Endodermal cell (in vitro differentiated cells): Measurements from ENCODE around the gene PERCC1. TPM values are rescaled to one million over a fixed set of nuclear protein-coding genes. Genes with fewer than 3 reads are reported as not detected.
"Not testable (repeated sequence)": the region's sequence is repeated elsewhere in the genome, so short reads cannot be mapped to it uniquely, and the experiment has no call there.

Experiments
- DNase-seq: peaks from one replicate; pipeline ENCODE4 v3.0.0-alpha.2; 2017
- H3K27ac ChIP-seq: 2 replicates; pipeline ENCODE4 v1.5.1; 2013; ENCODE audit warnings: mild to moderate bottlenecking, low read depth, low read length, moderate library complexity
- H3K27me3 ChIP-seq: 2 replicates; pipeline ENCODE4 v1.6.1; 2013; ENCODE audit warnings: mild to moderate bottlenecking, low read length, moderate library complexity; ENCODE audit not compliant: insufficient read depth, control insufficient read depth, poor library complexity, severe bottlenecking
- H3K36me3 ChIP-seq: 2 replicates; pipeline ENCODE4 v1.7.0; 2013; ENCODE audit warnings: mild to moderate bottlenecking, low read length, moderate library complexity; ENCODE audit not compliant: control insufficient read depth, insufficient read depth
- H3K4me1 ChIP-seq: one replicate; pipeline ENCODE4 v1.7.0; 2013; ENCODE audit warnings: low read length; ENCODE audit not compliant: control insufficient read depth, insufficient read depth
- H3K4me3 ChIP-seq: 2 replicates; pipeline ENCODE4 v1.5.1; 2013; ENCODE audit warnings: mild to moderate bottlenecking, low read length, moderate library complexity
- H3K9ac ChIP-seq: 2 replicates; pipeline ENCODE4 v1.6.1; 2013; ENCODE audit warnings: mild to moderate bottlenecking, low read length, moderate library complexity; ENCODE audit not compliant: poor library complexity, severe bottlenecking; ENCODE audit errors: extremely low read depth
- H3K9me3 ChIP-seq: 2 replicates; pipeline ENCODE4 v1.6.1; 2013; ENCODE audit warnings: mild to moderate bottlenecking, low read length, moderate library complexity; ENCODE audit not compliant: control insufficient read depth
- H3K27ac Mint-ChIP-seq: 2 replicates; pipeline ENCODE4 v1.8.0; 2020; ENCODE audit warnings: mixed read lengths
- H3K27me3 Mint-ChIP-seq: 2 replicates; pipeline ENCODE4 v1.8.0; 2021; ENCODE audit warnings: mild to moderate bottlenecking, mixed read lengths; ENCODE audit not compliant: insufficient read depth
- H3K36me3 Mint-ChIP-seq: 2 replicates; pipeline ENCODE4 v1.8.0; 2020; ENCODE audit warnings: low read depth, mixed read lengths
- H3K4me1 Mint-ChIP-seq: 2 replicates; pipeline ENCODE4 v1.8.0; 2020; ENCODE audit warnings: mixed read lengths
- H3K4me3 Mint-ChIP-seq: 2 replicates; pipeline ENCODE4 v1.8.0; 2020; ENCODE audit warnings: mild to moderate bottlenecking, moderate library complexity, mixed read lengths
- H3K9me3 Mint-ChIP-seq: 2 replicates; pipeline ENCODE4 v1.8.0; 2020; ENCODE audit warnings: mild to moderate bottlenecking, mixed read lengths
- WGBS, 2 experiments: methylation state at CpG; one replicate each; pipeline versions ENCODE4 v1.1.5 to v1.1.7; 2013; ENCODE audit warnings: missing lambda C conversion rate in 2 of 2, mixed read lengths in 1 of 2; ENCODE audit not compliant: insufficient coverage in 1 of 2, insufficient read length in 1 of 2; 5-methylcytosine and 5-hydroxymethylcytosine counted together
- total RNA-seq, 2 donors: library from RNA; stranded (reverse); fragmentation: NEBNext Ultra II Directional in 1 of 2; extraction: Animal tissue kit (Norgen Biotek cat#: 25700) in 1 of 2; gene quantifications; 2 replicates in 1 of 2; 3 replicates in 1 of 2; pipeline ENCODE4 v1.2.1, GENCODE V29; 2021
- TF ChIP-seq, protein P1 (sequence below): fragments of 200-600 bp; sonication (generic); conservative IDR thresholded peaks from 2 replicates; pipeline ENCODE4 v1.5.0; 2021; ENCODE audit warnings: antibody characterized with exemption, mild to moderate bottlenecking

The PERCC1 gene
- total RNA-seq, 2 donors from 2014 or later = 0.51 to 0.79 TPM

DNA sequence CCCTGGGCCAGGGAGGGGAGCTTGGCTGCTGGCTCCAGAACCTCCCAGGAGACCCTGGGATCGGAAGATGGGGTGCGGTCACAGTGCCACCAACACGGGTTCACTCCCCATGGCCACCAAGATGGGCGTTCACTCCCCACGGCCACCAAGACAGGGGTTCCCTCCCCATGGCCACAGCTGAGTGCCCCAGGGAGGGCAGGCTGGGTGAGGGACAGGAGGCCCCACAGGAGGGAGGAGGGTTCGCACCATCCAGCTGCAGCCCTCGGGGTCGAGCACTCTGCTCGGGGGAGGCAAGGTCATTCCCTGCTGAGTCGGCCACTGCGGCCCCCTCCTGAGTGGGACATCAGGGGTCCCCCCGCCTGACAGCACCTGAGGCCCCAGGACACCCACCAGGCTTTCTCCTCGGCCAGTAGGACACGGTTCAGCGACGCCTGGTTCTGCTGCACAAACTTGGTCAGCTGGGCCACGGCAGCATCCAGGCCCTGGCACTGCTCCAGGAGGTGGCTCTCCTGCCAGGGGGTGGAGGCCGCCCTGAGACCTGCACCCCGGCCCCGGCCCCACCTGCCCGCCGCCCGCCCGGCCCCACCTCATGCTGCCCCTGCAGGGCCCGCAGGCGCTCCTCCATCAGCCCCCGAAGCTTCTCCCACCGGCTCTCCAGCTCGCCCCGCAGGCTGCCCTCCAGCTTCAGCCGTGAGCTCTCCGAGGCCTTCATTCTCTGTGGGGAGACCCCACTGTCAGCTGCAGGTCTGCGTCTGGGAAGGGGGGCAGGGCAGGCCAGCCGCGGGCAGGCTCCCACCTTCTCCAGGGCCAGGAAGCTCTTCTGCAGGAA, 7.6 kb downstream of the PERCC1 start:
- H3K9me3 Mint-ChIP-seq = no peaks in the 10 kb centered on the region
- H3K27me3 ChIP-seq = no peaks in the 10 kb centered on the region
- no peaks in the 10 kb centered on the region for H3K9me3 ChIP-seq
- no peak overlapping the region for H3K27ac Mint-ChIP-seq
- no peak overlapping the region for H3K4me3 Mint-ChIP-seq
- H3K4me1 ChIP-seq = no peaks in the 10 kb centered on the region
- no peak overlapping the region for H3K27ac ChIP-seq
- no peak for DNase-seq
- no peaks in the 10 kb centered on the region for H3K4me1 Mint-ChIP-seq
- TF ChIP-seq, protein P1, sequence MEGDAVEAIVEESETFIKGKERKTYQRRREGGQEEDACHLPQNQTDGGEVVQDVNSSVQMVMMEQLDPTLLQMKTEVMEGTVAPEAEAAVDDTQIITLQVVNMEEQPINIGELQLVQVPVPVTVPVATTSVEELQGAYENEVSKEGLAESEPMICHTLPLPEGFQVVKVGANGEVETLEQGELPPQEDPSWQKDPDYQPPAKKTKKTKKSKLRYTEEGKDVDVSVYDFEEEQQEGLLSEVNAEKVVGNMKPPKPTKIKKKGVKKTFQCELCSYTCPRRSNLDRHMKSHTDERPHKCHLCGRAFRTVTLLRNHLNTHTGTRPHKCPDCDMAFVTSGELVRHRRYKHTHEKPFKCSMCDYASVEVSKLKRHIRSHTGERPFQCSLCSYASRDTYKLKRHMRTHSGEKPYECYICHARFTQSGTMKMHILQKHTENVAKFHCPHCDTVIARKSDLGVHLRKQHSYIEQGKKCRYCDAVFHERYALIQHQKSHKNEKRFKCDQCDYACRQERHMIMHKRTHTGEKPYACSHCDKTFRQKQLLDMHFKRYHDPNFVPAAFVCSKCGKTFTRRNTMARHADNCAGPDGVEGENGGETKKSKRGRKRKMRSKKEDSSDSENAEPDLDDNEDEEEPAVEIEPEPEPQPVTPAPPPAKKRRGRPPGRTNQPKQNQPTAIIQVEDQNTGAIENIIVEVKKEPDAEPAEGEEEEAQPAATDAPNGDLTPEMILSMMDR = no peak
- WGBS, 2 experiments = 92 to 97% methylated on average over 16 to 35 of the region's 35 CpGs
- H3K9ac ChIP-seq = no peak overlapping the region
- no peak overlapping the region for H3K4me3 ChIP-seq
- H3K36me3 Mint-ChIP-seq = no peaks in the 10 kb centered on the region
- no peaks in the 10 kb centered on the region for H3K27me3 Mint-ChIP-seq
- H3K36me3 ChIP-seq = no peaks in the 10 kb centered on the region

DNA sequence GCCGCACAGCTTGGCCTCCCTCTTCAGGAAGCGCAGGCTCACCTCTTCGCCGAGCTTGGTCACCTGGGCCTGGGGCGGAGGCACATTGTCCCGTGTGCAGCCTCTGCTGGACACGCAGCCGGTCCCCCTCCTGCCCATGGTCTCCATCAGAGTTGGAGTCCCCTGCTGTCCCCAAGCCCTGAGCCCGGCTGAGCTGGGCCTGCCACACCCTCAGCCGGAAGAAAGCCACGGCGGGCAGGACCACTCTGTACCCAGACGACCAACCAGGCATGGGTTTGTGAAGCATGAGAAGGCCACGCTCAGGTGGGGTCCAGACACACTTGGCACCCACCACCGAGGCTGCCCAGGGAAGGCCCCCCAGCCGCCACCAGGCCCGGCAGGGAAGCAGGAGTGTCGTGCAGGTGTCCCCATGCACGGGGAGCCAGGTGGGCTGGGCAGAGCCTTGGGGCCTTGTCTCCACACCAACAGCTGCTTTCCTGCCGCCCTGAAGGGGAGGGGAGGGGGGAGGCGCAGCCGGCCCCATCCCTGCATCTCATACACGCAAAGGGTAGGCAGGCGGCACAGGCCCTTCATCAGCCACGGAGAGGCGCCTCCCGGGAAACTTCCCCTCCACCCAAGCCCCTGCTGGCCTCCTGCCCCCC, 8.3 kb downstream of the PERCC1 start:
- no peaks in the 10 kb centered on the region for H3K4me1 ChIP-seq
- no peaks in the 10 kb centered on the region for H3K27me3 ChIP-seq
- TF ChIP-seq, protein P1 = no peak
- Mint-ChIP-seq H3K27ac (no peak overlapping the region), H3K36me3 (no peaks in the 10 kb centered on the region), H3K9me3 (no peaks in the 10 kb centered on the region), H3K4me3 (no peak overlapping the region), H3K4me1 (no peaks in the 10 kb centered on the region), H3K27me3 (no peaks in the 10 kb centered on the region)
- H3K27ac ChIP-seq = no peak overlapping the region
- no peaks in the 10 kb centered on the region for H3K9me3 ChIP-seq
- no peak overlapping the region for H3K9ac ChIP-seq
- WGBS, 2 experiments = 85 to 93% methylated on average over 11 to 27 of the region's 27 CpGs
- no peak overlapping the region for H3K4me3 ChIP-seq
- no peaks in the 10 kb centered on the region for H3K36me3 ChIP-seq
- no peak for DNase-seq

DNA sequence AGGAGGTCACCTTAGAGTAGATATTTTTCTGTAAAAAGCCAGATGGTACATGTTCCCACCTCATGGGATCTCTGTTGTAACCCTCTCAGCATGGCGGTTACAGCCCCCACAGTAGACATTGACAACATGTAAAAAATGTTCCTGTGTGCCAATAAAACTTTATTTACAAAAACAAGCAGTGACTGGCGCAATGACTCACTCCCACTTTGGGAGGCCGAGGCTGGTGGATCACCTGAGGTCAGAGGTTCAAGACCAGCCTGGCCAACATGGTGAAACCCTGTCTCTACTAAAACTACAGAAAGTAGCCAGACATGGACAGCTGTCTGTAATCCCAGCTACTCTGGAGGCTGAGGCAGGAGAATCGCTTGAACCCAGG, 8.8 kb downstream of the PERCC1 start:
- H3K27me3 Mint-ChIP-seq, H3K36me3 Mint-ChIP-seq, H3K4me1 Mint-ChIP-seq, H3K4me3 Mint-ChIP-seq, H3K4me1 ChIP-seq, H3K27me3 ChIP-seq, DNase-seq, H3K9me3 ChIP-seq, H3K9ac ChIP-seq, H3K36me3 ChIP-seq, H3K27ac ChIP-seq, H3K4me3 ChIP-seq, H3K27ac Mint-ChIP-seq, H3K9me3 Mint-ChIP-seq: not testable (repeated sequence)
- 90 to 94% methylated on average over 2 to 4 of the region's 4 CpGs for WGBS, 2 experiments
